Measurements from ENCODE around the gene CNTNAP5.

Gene CNTNAP5

GRCh38 chr2:124489686-124490085, 464.6 kb downstream of the CNTNAP5 start:
- DNase-seq: no peak

GRCh38 chr2:124501575-124502152, 476.6 kb downstream of the CNTNAP5 start:
- no peak for DNase-seq

- no peak for DNase-seq
Observed at GRCh38 chr2:124514236-124514635, 489.1 kb downstream of the CNTNAP5 start.

- no peak for DNase-seq
Observed at GRCh38 chr2:124520953-124521352, 495.9 kb downstream of the CNTNAP5 start.

- no peak for DNase-seq
Observed at GRCh38 chr2:124523096-124523495, 498.0 kb downstream of the CNTNAP5 start.

- no peak for DNase-seq
Observed at GRCh38 chr2:124524155-124524915, 499.2 kb downstream of the CNTNAP5 start.

- no peak for DNase-seq
Observed at GRCh38 chr2:124526221-124526620, 501.1 kb downstream of the CNTNAP5 start.

GRCh38 chr2:124530203-124530602, 505.1 kb downstream of the CNTNAP5 start:
- no peak for DNase-seq

GRCh38 chr2:124533226-124533954, 508.3 kb downstream of the CNTNAP5 start:
- DNase-seq: no peak

- DNase-seq: no peak
Observed at GRCh38 chr2:124534028-124534427, 508.9 kb downstream of the CNTNAP5 start.

- DNase-seq: no peak
Observed at GRCh38 chr2:124535816-124536215, 510.7 kb downstream of the CNTNAP5 start.

- no peak for DNase-seq
Observed at GRCh38 chr2:124536591-124536990, 511.5 kb downstream of the CNTNAP5 start.

GRCh38 chr2:124538549-124538948, 513.5 kb downstream of the CNTNAP5 start:
- no peak for DNase-seq

- no peak for DNase-seq
Observed at GRCh38 chr2:124540805-124541204, 515.7 kb downstream of the CNTNAP5 start.

GRCh38 chr2:124542932-124543640, 518.0 kb downstream of the CNTNAP5 start:
- no peak for DNase-seq

GRCh38 chr2:124547700-124548099, 522.6 kb downstream of the CNTNAP5 start:
- no peak for DNase-seq

GRCh38 chr2:124558277-124558905, 533.3 kb downstream of the CNTNAP5 start:
- DNase-seq: no peak

GRCh38 chr2:124559236-124559635, 534.1 kb downstream of the CNTNAP5 start:
- no peak for DNase-seq

GRCh38 chr2:124560592-124561112, 535.6 kb downstream of the CNTNAP5 start:
- no peak for DNase-seq

GRCh38 chr2:124561486-124561885, 536.4 kb downstream of the CNTNAP5 start:
- no peak for DNase-seq

- no peak for DNase-seq
Observed at GRCh38 chr2:124563426-124563825, 538.3 kb downstream of the CNTNAP5 start.

- DNase-seq: no peak
Observed at GRCh38 chr2:124566518-124566970, 541.5 kb downstream of the CNTNAP5 start.
